Activated CD8-positive, alpha-beta memory T cell treated with anti-CD3 and anti-CD28 coated beads for 4 hours (primary cell): ENCODE measurements around the gene DPP4.

Experiments
- DNase-seq, 2 donors: peaks; one replicate each; pipeline ENCODE4 v3.0.0-alpha.2; 2020; ENCODE audit warnings: low read depth in 2 of 2

The DPP4 gene

GRCh38 chr2:162085090-162085891 lies 11.3 kb upstream of the DPP4 start:
- no peak for DNase-seq

GRCh38 chr2:162084536-162084935 lies 10.5 kb upstream of the DPP4 start:
- no peak for DNase-seq

GRCh38 chr2:162082681-162083080 lies 8.7 kb upstream of the DPP4 start:
- DNase-seq, result no peak

- DNase-seq, result no peak
Measured at GRCh38 chr2:162082036-162082435, 8.0 kb upstream of the DPP4 start.

GRCh38 chr2:162079514-162079913 lies 5.5 kb upstream of the DPP4 start:
- DNase-seq, result no peak

GRCh38 chr2:162075689-162076132 lies 1.7 kb upstream of the DPP4 start:
- no peak for DNase-seq

GRCh38 chr2:162074928-162075688 lies 1.1 kb upstream of the DPP4 start:
- no peak for DNase-seq

- no peak for DNase-seq
Measured at GRCh38 chr2:162074632-162074895, 549 bp upstream of the DPP4 start.

- no peak for DNase-seq
Measured at GRCh38 chr2:162072976-162073887, 783 bp downstream of the DPP4 start.

- no peak for DNase-seq
Measured at GRCh38 chr2:162072181-162072702, 1.8 kb downstream of the DPP4 start.

- no peak for DNase-seq
Measured at GRCh38 chr2:162071001-162071400, 3.0 kb downstream of the DPP4 start.

- DNase-seq, result no peak
Measured at GRCh38 chr2:162070228-162070936, 3.6 kb downstream of the DPP4 start.

GRCh38 chr2:162069267-162069903 lies 4.6 kb downstream of the DPP4 start:
- no peak for DNase-seq

- no peak for DNase-seq
Measured at GRCh38 chr2:162067596-162067995, 6.4 kb downstream of the DPP4 start.

GRCh38 chr2:162065767-162066166 lies 8.2 kb downstream of the DPP4 start:
- DNase-seq, result no peak

- DNase-seq, result no peak
Measured at GRCh38 chr2:162063899-162064298, 10.1 kb downstream of the DPP4 start.

- DNase-seq, result no peak
Measured at GRCh38 chr2:162063281-162063680, 10.7 kb downstream of the DPP4 start.

GRCh38 chr2:162062559-162062958 lies 11.5 kb downstream of the DPP4 start:
- no peak for DNase-seq

- DNase-seq, result no peak
Measured at GRCh38 chr2:162061021-162061420, 13.0 kb downstream of the DPP4 start.

- no peak for DNase-seq
Measured at GRCh38 chr2:162060532-162060931, 13.5 kb downstream of the DPP4 start.
